ENCODE results near the gene MCF2L. TPM values are rescaled to one million over a fixed set of nuclear protein-coding genes. Genes with fewer than 3 reads are reported as not detected.
A peak's percentile ranks its signal among the peaks of the same experiment; 100 is the strongest.

The MCF2L gene
- total RNA-seq, 4 donors from 2014 or later: 62.1 to 186 (median 91.3) TPM

DNA sequence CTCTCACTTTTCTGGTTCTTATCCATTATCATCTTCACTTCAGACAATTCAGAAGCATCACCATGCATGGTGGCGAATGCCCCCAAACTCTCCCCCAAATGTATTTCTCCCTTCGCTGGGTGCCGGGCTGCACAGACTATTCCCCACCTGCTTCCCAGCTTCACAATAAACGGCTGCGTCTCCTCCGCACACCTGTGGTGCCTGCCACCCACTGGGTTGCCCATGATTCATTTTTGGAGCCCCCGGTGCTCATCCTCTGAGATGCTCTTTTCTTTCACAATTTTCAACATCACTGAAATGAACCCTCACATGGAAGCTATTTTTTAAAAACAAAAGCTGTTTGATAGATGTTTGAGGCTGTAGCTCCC, 150.8 kb downstream of the MCF2L start:
- Histone ChIP-seq H3K27me3 (no peaks in the 10 kb centered on the region), H3K9me3 (no peaks in the 10 kb centered on the region), H3K27ac (no peak overlapping the region), H3K4me3 (no peak overlapping the region), H3K36me3 (no peaks in the 10 kb centered on the region), H3K4me1 (peaks cover 0 to 7% (median 0%) of the 10 kb centered on the region in 4 donors)
- WGBS, 2 donors (ENCODE audit: low coverage in 1 of 2): 85 to 94% methylated on average over 3 to 7 of the region's 7 CpGs
- in situ Hi-C loops (cut with MboI; ENCODE audit: low pct_ligation_motif_present in 1 of 4, low pct_unique_long_range_greater_than_20kb in 1 of 4, low sequenced_read_pairs in 3 of 4): no loop called here
- no peak for TF ChIP-seq POLR2A (IDR thresholded peaks at IDR 0.05)
- TF ChIP-seq POLR2AphosphoS5 (IDR thresholded peaks at IDR 0.05): no peak
- TF ChIP-seq CTCF (IDR thresholded peaks at IDR 0.05): no peak
- no peak for TF ChIP-seq EP300 (IDR thresholded peaks at IDR 0.05; ENCODE audit: low read depth)
- intact Hi-C loops (cut with DNase I; ENCODE audit: low total_unique reads): no loop called here
- DNase-seq: no peak

- DNase-seq: no peak
- TF ChIP-seq EP300 (IDR thresholded peaks at IDR 0.05; ENCODE audit: low read depth) (no peak), POLR2A (IDR thresholded peaks at IDR 0.05) (no peak)
- Histone ChIP-seq H3K4me1 (peaks cover 0 to 7% (median 0%) of the 10 kb centered on the region in 4 donors), H3K27me3 (no peaks in the 10 kb centered on the region), H3K4me3 (no peak overlapping the region), H3K27ac (no peak overlapping the region), H3K9me3 (no peaks in the 10 kb centered on the region), H3K36me3 (no peaks in the 10 kb centered on the region)
- WGBS, 2 donors (ENCODE audit: low coverage in 1 of 2): 69 to 90% methylated on average over 2 to 17 of the region's 19 CpGs
- intact Hi-C loops (cut with DNase I; ENCODE audit: low total_unique reads) (no loop called here), in situ Hi-C loops (cut with MboI; ENCODE audit: low pct_ligation_motif_present in 1 of 4, low pct_unique_long_range_greater_than_20kb in 1 of 4, low sequenced_read_pairs in 3 of 4) (no loop called here)
Measured at GRCh38 chr13:113120300-113121182, 151.5 kb downstream of the MCF2L start.

GRCh38 chr13:113121183-113121927, 152.3 kb downstream of the MCF2L start:
- Histone ChIP-seq H3K4me3 (no peak overlapping the region), H3K9me3 (no peaks in the 10 kb centered on the region), H3K36me3 (no peaks in the 10 kb centered on the region), H3K27me3 (no peaks in the 10 kb centered on the region), H3K27ac (no peak overlapping the region), H3K4me1 (peaks cover 0 to 7% (median 0%) of the 10 kb centered on the region in 4 donors)
- intact Hi-C loops (cut with DNase I; ENCODE audit: low total_unique reads): no loop called here
- DNase-seq: no peak
- in situ Hi-C loops (cut with MboI; ENCODE audit: low pct_ligation_motif_present in 1 of 4, low pct_unique_long_range_greater_than_20kb in 1 of 4, low sequenced_read_pairs in 3 of 4): no loop called here
- WGBS, 2 donors (ENCODE audit: low coverage in 1 of 2): 84% methylated on average over 23 of the region's 24 CpGs; no CpG with 5 or more reads in 1 of the 2 donors
- TF ChIP-seq POLR2A (IDR thresholded peaks at IDR 0.05) (no peak), CTCF (IDR thresholded peaks at IDR 0.05) (no peak), EP300 (IDR thresholded peaks at IDR 0.05; ENCODE audit: low read depth) (no peak)

- Histone ChIP-seq H3K36me3 (no peaks in the 10 kb centered on the region), H3K9me3 (no peaks in the 10 kb centered on the region), H3K27me3 (no peaks in the 10 kb centered on the region), H3K27ac (peak overlapping the region in 2 of 4 donors; percentile 21 to 30), H3K4me1 (peaks cover 0 to 7% (median 0%) of the 10 kb centered on the region in 4 donors), H3K4me3 (no peak overlapping the region)
- DNase-seq: no peak
- WGBS, 2 donors (ENCODE audit: low coverage in 1 of 2): 47 to 73% methylated on average over 3 to 16 of the region's 16 CpGs
- TF ChIP-seq POLR2A (IDR thresholded peaks at IDR 0.05) (no peak), POLR2AphosphoS5 (IDR thresholded peaks at IDR 0.05) (no peak), EP300 (IDR thresholded peaks at IDR 0.05; ENCODE audit: low read depth) (no peak), CTCF (IDR thresholded peaks at IDR 0.05) (no peak)
- intact Hi-C loops (cut with DNase I; ENCODE audit: low total_unique reads) (no loop called here), in situ Hi-C loops (cut with MboI; ENCODE audit: low pct_ligation_motif_present in 1 of 4, low pct_unique_long_range_greater_than_20kb in 1 of 4, low sequenced_read_pairs in 3 of 4) (no loop called here)
Measured at GRCh38 chr13:113121928-113122471, 153.0 kb downstream of the MCF2L start.

All from transverse colon (tissue), 4 donors.